Measurements from ENCODE around the gene NPM3. TPM values are rescaled to one million over a fixed set of nuclear protein-coding genes. Genes with fewer than 3 reads are reported as not detected.

Gene NPM3
- total RNA-seq, 1 experiment from 2014 or later, result 260 TPM

GRCh38 chr10:101752241-101752640 is 31.0 kb downstream of the NPM3 start (continued):
- TF ChIP-seq, protein P1, sequence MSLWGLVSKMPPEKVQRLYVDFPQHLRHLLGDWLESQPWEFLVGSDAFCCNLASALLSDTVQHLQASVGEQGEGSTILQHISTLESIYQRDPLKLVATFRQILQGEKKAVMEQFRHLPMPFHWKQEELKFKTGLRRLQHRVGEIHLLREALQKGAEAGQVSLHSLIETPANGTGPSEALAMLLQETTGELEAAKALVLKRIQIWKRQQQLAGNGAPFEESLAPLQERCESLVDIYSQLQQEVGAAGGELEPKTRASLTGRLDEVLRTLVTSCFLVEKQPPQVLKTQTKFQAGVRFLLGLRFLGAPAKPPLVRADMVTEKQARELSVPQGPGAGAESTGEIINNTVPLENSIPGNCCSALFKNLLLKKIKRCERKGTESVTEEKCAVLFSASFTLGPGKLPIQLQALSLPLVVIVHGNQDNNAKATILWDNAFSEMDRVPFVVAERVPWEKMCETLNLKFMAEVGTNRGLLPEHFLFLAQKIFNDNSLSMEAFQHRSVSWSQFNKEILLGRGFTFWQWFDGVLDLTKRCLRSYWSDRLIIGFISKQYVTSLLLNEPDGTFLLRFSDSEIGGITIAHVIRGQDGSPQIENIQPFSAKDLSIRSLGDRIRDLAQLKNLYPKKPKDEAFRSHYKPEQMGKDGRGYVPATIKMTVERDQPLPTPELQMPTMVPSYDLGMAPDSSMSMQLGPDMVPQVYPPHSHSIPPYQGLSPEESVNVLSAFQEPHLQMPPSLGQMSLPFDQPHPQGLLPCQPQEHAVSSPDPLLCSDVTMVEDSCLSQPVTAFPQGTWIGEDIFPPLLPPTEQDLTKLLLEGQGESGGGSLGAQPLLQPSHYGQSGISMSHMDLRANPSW (CRISPR knock-in tag; conservative IDR thresholded peaks at IDR 0.05; ENCODE audit: low read depth), result no peak
- TF ChIP-seq, protein P2, sequence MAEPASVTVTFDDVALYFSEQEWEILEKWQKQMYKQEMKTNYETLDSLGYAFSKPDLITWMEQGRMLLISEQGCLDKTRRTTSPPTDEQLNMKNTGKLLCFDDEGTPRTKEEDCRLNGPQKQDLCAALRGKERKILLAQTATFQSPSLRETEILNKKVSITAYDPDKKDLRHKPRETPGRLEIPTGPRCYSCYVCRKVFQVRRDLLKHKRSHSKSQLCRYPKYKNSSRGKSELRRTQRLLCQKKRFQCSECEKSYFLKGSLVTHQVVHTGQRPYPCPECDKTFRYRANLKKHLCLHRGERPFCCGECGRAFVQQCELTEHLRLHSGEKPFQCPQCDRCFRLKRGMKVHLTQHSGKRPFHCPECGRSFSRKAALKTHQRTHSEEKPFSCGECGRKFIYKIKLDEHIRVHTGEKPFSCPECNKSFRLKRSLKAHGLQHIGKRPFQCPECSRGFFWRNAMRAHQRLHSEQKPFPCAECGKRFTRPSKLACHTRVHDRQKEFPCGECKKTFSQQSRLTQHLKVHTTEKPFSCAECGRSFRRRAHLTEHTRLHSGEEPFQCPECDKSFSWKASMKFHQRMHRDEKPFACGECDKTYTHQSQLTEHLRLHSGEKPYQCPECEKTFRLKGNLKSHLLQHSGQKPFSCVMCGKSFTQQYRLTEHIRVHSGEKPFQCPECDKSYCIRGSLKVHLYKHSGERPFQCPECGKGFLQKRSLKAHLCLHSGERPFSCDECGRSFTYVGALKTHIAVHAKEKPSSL (CRISPR knock-in tag; conservative IDR thresholded peaks at IDR 0.05), result no peak
- TF ChIP-seq ZNF232 (CRISPR knock-in tag; IDR thresholded peaks at IDR 0.05), result no peak

- CTCF ChIA-PET, result interaction anchor here (0.6 to 3.1 kb wide), 37 partner anchors 9 to 699 kb away, joined by 3 to 43 read pairs (median 4); partner anchors contain the start of genes DPCD and POLL
- peak; percentile 98 for ATAC-seq
- TF ChIP-seq ETV6 (CRISPR knock-in tag; IDR thresholded peaks at IDR 0.05), result no peak
- no peak for TF ChIP-seq ERG (CRISPR knock-in tag; IDR thresholded peaks at IDR 0.05)
- no peak for TF ChIP-seq MXD4 (CRISPR knock-in tag; IDR thresholded peaks at IDR 0.05; ENCODE audit: borderline replicate concordance)
- TF ChIP-seq, protein P3, sequence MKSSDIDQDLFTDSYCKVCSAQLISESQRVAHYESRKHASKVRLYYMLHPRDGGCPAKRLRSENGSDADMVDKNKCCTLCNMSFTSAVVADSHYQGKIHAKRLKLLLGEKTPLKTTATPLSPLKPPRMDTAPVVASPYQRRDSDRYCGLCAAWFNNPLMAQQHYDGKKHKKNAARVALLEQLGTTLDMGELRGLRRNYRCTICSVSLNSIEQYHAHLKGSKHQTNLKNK (CRISPR knock-in tag; IDR thresholded peaks at IDR 0.05), result no peak
- TF ChIP-seq HMGXB4 (CRISPR knock-in tag; IDR thresholded peaks at IDR 0.05), result no peak
- no peak for TF ChIP-seq NR1H2 (CRISPR knock-in tag; IDR thresholded peaks at IDR 0.05)
- TF ChIP-seq FOXP1 (CRISPR knock-in tag; IDR thresholded peaks at IDR 0.05; ENCODE audit: borderline replicate concordance), result no peak
- TF ChIP-seq, protein P4, sequence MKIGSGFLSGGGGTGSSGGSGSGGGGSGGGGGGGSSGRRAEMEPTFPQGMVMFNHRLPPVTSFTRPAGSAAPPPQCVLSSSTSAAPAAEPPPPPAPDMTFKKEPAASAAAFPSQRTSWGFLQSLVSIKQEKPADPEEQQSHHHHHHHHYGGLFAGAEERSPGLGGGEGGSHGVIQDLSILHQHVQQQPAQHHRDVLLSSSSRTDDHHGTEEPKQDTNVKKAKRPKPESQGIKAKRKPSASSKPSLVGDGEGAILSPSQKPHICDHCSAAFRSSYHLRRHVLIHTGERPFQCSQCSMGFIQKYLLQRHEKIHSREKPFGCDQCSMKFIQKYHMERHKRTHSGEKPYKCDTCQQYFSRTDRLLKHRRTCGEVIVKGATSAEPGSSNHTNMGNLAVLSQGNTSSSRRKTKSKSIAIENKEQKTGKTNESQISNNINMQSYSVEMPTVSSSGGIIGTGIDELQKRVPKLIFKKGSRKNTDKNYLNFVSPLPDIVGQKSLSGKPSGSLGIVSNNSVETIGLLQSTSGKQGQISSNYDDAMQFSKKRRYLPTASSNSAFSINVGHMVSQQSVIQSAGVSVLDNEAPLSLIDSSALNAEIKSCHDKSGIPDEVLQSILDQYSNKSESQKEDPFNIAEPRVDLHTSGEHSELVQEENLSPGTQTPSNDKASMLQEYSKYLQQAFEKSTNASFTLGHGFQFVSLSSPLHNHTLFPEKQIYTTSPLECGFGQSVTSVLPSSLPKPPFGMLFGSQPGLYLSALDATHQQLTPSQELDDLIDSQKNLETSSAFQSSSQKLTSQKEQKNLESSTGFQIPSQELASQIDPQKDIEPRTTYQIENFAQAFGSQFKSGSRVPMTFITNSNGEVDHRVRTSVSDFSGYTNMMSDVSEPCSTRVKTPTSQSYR (CRISPR knock-in tag; IDR thresholded peaks at IDR 0.05), result no peak
- no peak for TF ChIP-seq JAZF1 (CRISPR knock-in tag; IDR thresholded peaks at IDR 0.05)
- TF ChIP-seq ZNF416 (CRISPR knock-in tag; IDR thresholded peaks at IDR 0.05), result no peak
- TF ChIP-seq FOXK1 (CRISPR knock-in tag; IDR thresholded peaks at IDR 0.05), result no peak
- no peak for TF ChIP-seq TP53 (CRISPR knock-in tag; IDR thresholded peaks at IDR 0.05)
- no peak for TF ChIP-seq MAX (CRISPR knock-in tag; IDR thresholded peaks at IDR 0.05)
- TF ChIP-seq AR (CRISPR knock-in tag; IDR thresholded peaks at IDR 0.05), result no peak
- TF ChIP-seq E2F5 (CRISPR knock-in tag; IDR thresholded peaks at IDR 0.05), result no peak
Observed at GRCh38 chr10:101749047-101750016, 33.9 kb downstream of the NPM3 start.

More at GRCh38 chr10:101749047-101750016, 33.9 kb downstream of the NPM3 start:
- POLR2A ChIA-PET, result interaction anchor here (0.5 to 1.2 kb wide), 4 partner anchors 25 to 1454 kb away, joined by 3 to 7 read pairs (median 6); no protein-coding TSS in a partner anchor
- H3K4me3 Mint-ChIP-seq, result no peak overlapping the region
- no peaks in the 10 kb centered on the region for H3K9me3 Mint-ChIP-seq
- peak; percentile 57 for DNase-seq (ENCODE audit: low spot score)
- H3K27ac Mint-ChIP-seq, result peak overlapping the region; percentile 61
- no peaks in the 10 kb centered on the region for H3K36me3 Mint-ChIP-seq
- H3K4me1 Mint-ChIP-seq, result peaks cover 13% of the 10 kb centered on the region
- H3K27me3 Mint-ChIP-seq (ENCODE audit: low read depth), result peaks cover 7% of the 10 kb centered on the region
